ENCODE measurements around the gene UBE2N.

Gene UBE2N

DNA sequence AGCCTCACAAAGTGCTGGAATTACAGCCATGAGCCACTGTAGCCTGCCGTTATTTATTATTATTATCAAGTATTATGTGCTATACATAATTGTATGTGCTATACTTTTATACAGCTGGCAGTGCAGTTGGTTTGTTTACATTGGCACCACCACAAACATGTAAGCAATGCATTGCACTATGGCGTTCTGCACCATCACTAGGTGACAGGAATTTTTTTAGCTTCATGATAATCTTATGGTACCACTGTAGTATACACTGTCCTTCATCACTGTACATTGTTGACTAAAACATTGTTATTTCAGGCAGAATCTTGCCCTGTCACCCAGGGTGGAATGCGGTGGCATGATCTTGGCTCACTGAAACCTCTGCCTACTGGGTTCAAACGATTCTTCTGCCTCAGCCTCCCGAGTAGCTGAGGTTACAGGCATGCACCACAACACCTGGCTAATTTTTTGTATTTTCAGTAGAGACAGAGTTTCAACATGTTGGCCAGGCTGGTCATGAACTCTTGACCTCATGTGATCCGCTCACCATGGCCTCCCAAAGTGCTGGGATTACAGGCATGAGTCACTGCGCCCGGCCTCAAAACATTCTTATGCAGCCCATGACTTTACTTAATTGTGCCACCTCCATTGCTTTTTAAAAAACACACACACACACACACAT, 42.7 kb upstream of the UBE2N start:
- TF ChIP-seq SCRT1 (tag by site-specific recombination; IDR thresholded peaks at IDR 0.05; ENCODE audit: borderline replicate concordance) (no peak), ZNF423 (tag by site-specific recombination; IDR thresholded peaks at IDR 0.05) (no peak), ZNF776 (tag by site-specific recombination; IDR thresholded peaks at IDR 0.05; ENCODE audit: borderline replicate concordance) (no peak), ZXDB (tag by site-specific recombination; IDR thresholded peaks at IDR 0.05) (no peak), ZFP37 (tag by site-specific recombination; IDR thresholded peaks at IDR 0.05) (no peak), TCF7L2 (IDR thresholded peaks at IDR 0.05; ENCODE audit: borderline replicate concordance, low read depth, low read length) (no peak)
- TF ChIP-seq, protein P1, sequence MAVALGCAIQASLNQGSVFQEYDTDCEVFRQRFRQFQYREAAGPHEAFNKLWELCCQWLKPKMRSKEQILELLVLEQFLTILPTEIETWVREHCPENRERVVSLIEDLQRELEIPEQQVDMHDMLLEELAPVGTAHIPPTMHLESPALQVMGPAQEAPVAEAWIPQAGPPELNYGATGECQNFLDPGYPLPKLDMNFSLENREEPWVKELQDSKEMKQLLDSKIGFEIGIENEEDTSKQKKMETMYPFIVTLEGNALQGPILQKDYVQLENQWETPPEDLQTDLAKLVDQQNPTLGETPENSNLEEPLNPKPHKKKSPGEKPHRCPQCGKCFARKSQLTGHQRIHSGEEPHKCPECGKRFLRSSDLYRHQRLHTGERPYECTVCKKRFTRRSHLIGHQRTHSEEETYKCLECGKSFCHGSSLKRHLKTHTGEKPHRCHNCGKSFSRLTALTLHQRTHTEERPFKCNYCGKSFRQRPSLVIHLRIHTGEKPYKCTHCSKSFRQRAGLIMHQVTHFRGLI (tag by site-specific recombination; IDR thresholded peaks at IDR 0.05): no peak
- TF ChIP-seq, protein P2, sequence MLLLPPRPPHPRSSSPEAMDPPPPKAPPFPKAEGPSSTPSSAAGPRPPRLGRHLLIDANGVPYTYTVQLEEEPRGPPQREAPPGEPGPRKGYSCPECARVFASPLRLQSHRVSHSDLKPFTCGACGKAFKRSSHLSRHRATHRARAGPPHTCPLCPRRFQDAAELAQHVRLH (tag by site-specific recombination; IDR thresholded peaks at IDR 0.05): no peak
- POLR2A ChIA-PET: interaction anchor here (1.2 kb wide), 1 partner anchor 16 kb away, joined by 3 read pairs; no protein-coding TSS in a partner anchor
- H3K36me3 ChIP-seq (ENCODE audit: control insufficient read depth in 2 of 2, insufficient read depth in 1 of 2, low read length in 2 of 2): peaks cover 80 to 86% of the 10 kb centered on the region in 2 experiments

DNA sequence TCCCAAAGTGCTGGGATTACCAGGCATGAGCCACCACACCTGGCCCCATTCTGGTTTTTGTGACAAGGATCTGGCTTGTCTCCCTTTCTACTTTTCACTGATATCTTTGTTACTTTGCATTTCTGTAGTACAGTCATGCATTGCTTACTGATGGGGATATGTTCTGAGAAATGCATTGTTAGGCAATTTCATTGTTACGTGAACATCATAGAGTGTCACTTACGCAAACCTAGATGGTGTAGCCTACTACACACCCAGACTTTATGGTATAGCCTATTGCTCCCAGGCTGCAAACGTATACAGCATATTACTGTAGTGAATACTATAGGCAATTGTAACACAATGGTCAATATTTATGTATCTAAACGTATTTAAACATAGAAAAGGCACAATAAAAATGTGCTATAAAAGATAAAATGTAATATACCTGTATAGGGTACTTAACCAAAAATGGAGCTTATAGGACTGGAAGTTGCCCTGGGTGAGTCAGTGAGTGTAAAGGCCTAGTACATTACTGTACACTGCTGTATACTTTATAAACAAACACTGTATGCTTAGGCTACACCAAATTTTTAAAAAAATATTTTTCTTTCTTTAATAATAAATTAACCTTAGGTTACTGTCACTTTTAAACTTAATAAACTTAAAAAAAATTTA, 41.5 kb upstream of the UBE2N start:
- CTCF ChIA-PET: interaction anchor here (0.7 to 1.7 kb wide), 3 partner anchors 20 to 619 kb away, joined by 4 to 8 read pairs (median 5); no protein-coding TSS in a partner anchor
- Histone ChIP-seq H3K4me1 (ENCODE audit: control insufficient read depth, insufficient read depth, low read length) (no peaks in the 10 kb centered on the region), H3K9me3 (ENCODE audit: control insufficient read depth, insufficient read depth, low read depth, low read length) (no peaks in the 10 kb centered on the region), H3K4me3 (ENCODE audit: low read depth, low read length) (no peak overlapping the region), H3K27ac (ENCODE audit: extremely low read depth, low read depth, low read length) (no peak overlapping the region), H3K36me3 (ENCODE audit: control insufficient read depth in 2 of 2, insufficient read depth in 1 of 2, low read length in 2 of 2) (peaks cover 79 to 87% of the 10 kb centered on the region in 2 experiments)
- POLR2A ChIA-PET: interaction anchor here (1.2 kb wide), 1 partner anchor 15 kb away, joined by 3 read pairs; no protein-coding TSS in a partner anchor
- no peak for TF ChIP-seq ZNF521 (tag by site-specific recombination; IDR thresholded peaks at IDR 0.05)
- TF ChIP-seq, protein P3, sequence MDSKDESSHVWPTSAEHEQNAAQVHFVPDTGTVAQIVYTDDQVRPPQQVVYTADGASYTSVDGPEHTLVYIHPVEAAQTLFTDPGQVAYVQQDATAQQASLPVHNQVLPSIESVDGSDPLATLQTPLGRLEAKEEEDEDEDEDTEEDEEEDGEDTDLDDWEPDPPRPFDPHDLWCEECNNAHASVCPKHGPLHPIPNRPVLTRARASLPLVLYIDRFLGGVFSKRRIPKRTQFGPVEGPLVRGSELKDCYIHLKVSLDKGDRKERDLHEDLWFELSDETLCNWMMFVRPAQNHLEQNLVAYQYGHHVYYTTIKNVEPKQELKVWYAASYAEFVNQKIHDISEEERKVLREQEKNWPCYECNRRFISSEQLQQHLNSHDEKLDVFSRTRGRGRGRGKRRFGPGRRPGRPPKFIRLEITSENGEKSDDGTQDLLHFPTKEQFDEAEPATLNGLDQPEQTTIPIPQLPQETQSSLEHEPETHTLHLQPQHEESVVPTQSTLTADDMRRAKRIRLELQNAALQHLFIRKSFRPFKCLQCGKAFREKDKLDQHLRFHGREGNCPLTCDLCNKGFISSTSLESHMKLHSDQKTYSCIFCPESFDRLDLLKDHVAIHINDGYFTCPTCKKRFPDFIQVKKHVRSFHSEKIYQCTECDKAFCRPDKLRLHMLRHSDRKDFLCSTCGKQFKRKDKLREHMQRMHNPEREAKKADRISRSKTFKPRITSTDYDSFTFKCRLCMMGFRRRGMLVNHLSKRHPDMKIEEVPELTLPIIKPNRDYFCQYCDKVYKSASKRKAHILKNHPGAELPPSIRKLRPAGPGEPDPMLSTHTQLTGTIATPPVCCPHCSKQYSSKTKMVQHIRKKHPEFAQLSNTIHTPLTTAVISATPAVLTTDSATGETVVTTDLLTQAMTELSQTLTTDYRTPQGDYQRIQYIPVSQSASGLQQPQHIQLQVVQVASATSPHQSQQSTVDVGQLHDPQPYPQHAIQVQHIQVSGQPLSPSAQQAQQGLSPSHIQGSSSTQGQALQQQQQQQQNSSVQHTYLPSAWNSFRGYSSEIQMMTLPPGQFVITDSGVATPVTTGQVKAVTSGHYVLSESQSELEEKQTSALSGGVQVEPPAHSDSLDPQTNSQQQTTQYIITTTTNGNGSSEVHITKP (tag by site-specific recombination; IDR thresholded peaks at IDR 0.05): no peak
- TF ChIP-seq ZNF114 (tag by site-specific recombination; IDR thresholded peaks at IDR 0.05): no peak
- TF ChIP-seq ZBTB20 (tag by site-specific recombination; IDR thresholded peaks at IDR 0.05): no peak
- no peak for TF ChIP-seq KLF9 (tag by site-specific recombination; IDR thresholded peaks at IDR 0.05; ENCODE audit: low read depth)
- TF ChIP-seq, protein P4, sequence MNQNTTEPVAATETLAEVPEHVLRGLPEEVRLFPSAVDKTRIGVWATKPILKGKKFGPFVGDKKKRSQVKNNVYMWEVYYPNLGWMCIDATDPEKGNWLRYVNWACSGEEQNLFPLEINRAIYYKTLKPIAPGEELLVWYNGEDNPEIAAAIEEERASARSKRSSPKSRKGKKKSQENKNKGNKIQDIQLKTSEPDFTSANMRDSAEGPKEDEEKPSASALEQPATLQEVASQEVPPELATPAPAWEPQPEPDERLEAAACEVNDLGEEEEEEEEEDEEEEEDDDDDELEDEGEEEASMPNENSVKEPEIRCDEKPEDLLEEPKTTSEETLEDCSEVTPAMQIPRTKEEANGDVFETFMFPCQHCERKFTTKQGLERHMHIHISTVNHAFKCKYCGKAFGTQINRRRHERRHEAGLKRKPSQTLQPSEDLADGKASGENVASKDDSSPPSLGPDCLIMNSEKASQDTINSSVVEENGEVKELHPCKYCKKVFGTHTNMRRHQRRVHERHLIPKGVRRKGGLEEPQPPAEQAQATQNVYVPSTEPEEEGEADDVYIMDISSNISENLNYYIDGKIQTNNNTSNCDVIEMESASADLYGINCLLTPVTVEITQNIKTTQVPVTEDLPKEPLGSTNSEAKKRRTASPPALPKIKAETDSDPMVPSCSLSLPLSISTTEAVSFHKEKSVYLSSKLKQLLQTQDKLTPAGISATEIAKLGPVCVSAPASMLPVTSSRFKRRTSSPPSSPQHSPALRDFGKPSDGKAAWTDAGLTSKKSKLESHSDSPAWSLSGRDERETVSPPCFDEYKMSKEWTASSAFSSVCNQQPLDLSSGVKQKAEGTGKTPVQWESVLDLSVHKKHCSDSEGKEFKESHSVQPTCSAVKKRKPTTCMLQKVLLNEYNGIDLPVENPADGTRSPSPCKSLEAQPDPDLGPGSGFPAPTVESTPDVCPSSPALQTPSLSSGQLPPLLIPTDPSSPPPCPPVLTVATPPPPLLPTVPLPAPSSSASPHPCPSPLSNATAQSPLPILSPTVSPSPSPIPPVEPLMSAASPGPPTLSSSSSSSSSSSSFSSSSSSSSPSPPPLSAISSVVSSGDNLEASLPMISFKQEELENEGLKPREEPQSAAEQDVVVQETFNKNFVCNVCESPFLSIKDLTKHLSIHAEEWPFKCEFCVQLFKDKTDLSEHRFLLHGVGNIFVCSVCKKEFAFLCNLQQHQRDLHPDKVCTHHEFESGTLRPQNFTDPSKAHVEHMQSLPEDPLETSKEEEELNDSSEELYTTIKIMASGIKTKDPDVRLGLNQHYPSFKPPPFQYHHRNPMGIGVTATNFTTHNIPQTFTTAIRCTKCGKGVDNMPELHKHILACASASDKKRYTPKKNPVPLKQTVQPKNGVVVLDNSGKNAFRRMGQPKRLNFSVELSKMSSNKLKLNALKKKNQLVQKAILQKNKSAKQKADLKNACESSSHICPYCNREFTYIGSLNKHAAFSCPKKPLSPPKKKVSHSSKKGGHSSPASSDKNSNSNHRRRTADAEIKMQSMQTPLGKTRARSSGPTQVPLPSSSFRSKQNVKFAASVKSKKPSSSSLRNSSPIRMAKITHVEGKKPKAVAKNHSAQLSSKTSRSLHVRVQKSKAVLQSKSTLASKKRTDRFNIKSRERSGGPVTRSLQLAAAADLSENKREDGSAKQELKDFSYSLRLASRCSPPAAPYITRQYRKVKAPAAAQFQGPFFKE (tag by site-specific recombination; IDR thresholded peaks at IDR 0.05; ENCODE audit: borderline replicate concordance): no peak
- TF ChIP-seq ZFP37 (tag by site-specific recombination; IDR thresholded peaks at IDR 0.05): no peak
- no peak for TF ChIP-seq RBAK (tag by site-specific recombination; IDR thresholded peaks at IDR 0.05)
- no peak for TF ChIP-seq ZBTB48 (tag by site-specific recombination; IDR thresholded peaks at IDR 0.05)
- TF ChIP-seq, protein P5, sequence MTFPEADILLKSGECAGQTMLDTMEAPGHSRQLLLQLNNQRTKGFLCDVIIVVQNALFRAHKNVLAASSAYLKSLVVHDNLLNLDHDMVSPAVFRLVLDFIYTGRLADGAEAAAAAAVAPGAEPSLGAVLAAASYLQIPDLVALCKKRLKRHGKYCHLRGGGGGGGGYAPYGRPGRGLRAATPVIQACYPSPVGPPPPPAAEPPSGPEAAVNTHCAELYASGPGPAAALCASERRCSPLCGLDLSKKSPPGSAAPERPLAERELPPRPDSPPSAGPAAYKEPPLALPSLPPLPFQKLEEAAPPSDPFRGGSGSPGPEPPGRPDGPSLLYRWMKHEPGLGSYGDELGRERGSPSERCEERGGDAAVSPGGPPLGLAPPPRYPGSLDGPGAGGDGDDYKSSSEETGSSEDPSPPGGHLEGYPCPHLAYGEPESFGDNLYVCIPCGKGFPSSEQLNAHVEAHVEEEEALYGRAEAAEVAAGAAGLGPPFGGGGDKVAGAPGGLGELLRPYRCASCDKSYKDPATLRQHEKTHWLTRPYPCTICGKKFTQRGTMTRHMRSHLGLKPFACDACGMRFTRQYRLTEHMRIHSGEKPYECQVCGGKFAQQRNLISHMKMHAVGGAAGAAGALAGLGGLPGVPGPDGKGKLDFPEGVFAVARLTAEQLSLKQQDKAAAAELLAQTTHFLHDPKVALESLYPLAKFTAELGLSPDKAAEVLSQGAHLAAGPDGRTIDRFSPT (tag by site-specific recombination; IDR thresholded peaks at IDR 0.05): no peak

More for the DNA sequence above, 42.7 kb upstream of the UBE2N start:
- H3K4me1 ChIP-seq (ENCODE audit: control insufficient read depth, insufficient read depth, low read length): no peaks in the 10 kb centered on the region
- H3K9me3 ChIP-seq (ENCODE audit: control insufficient read depth, insufficient read depth, low read depth, low read length): no peaks in the 10 kb centered on the region
- CTCF ChIA-PET: interaction anchor here (0.6 to 1.7 kb wide), 3 partner anchors 18 to 618 kb away, joined by 3 to 8 read pairs (median 5); no protein-coding TSS in a partner anchor
- no peak overlapping the region for H3K27ac ChIP-seq (ENCODE audit: extremely low read depth, low read depth, low read length)
- H3K4me3 ChIP-seq (ENCODE audit: low read depth, low read length): no peak overlapping the region

All from HEK293 (cell line).